ENCODE measurements around the gene ERBIN.
"Not testable (repeated sequence)": the region's sequence is repeated elsewhere in the genome, so short reads cannot be mapped to it uniquely, and the experiment has no call there.

Gene ERBIN

GRCh38 chr5:65926276-65926783 lies at the start of gene ERBIN:
Gene ERBIN (plus strand): TSS chr5:65926575. CDS start chr5:65992719, 66,144 bp downstream.
- no peak for DNase-seq (ENCODE audit: low read depth)

- DNase-seq (ENCODE audit: low read depth) = no peak
Measured at GRCh38 chr5:65876970-65877369, 49.4 kb upstream of the ERBIN start.

- DNase-seq (ENCODE audit: low read depth) = peak; percentile 90
Measured at GRCh38 chr5:65879668-65880256, 46.6 kb upstream of the ERBIN start.

- no peak for DNase-seq (ENCODE audit: low read depth)
Measured at GRCh38 chr5:65880496-65881072, 45.8 kb upstream of the ERBIN start.

GRCh38 chr5:65882278-65882677 lies 44.1 kb upstream of the ERBIN start:
- no peak for DNase-seq (ENCODE audit: low read depth)

GRCh38 chr5:65883461-65883860 lies 42.9 kb upstream of the ERBIN start:
- no peak for DNase-seq (ENCODE audit: low read depth)

- no peak for DNase-seq (ENCODE audit: low read depth)
Measured at GRCh38 chr5:65886387-65886786, 40.0 kb upstream of the ERBIN start.

GRCh38 chr5:65892024-65892423 lies 34.4 kb upstream of the ERBIN start:
- not testable (repeated sequence) for DNase-seq (ENCODE audit: low read depth)

GRCh38 chr5:65892801-65893200 lies 33.6 kb upstream of the ERBIN start:
- no peak for DNase-seq (ENCODE audit: low read depth)

GRCh38 chr5:65893749-65894430 lies 32.5 kb upstream of the ERBIN start:
- DNase-seq (ENCODE audit: low read depth) = no peak

GRCh38 chr5:65895891-65896290 lies 30.5 kb upstream of the ERBIN start:
- DNase-seq (ENCODE audit: low read depth) = no peak

- DNase-seq (ENCODE audit: low read depth) = no peak
Measured at GRCh38 chr5:65900746-65901145, 25.6 kb upstream of the ERBIN start.

GRCh38 chr5:65902104-65902503 lies 24.3 kb upstream of the ERBIN start:
- no peak for DNase-seq (ENCODE audit: low read depth)

GRCh38 chr5:65903581-65903980 lies 22.8 kb upstream of the ERBIN start:
- DNase-seq (ENCODE audit: low read depth) = no peak

- DNase-seq (ENCODE audit: low read depth) = no peak
Measured at GRCh38 chr5:65906256-65906655, 20.1 kb upstream of the ERBIN start.

GRCh38 chr5:65907135-65907534 lies 19.2 kb upstream of the ERBIN start:
- no peak for DNase-seq (ENCODE audit: low read depth)

- DNase-seq (ENCODE audit: low read depth) = no peak
Measured at GRCh38 chr5:65910711-65911110, 15.7 kb upstream of the ERBIN start.

- DNase-seq (ENCODE audit: low read depth) = no peak
Measured at GRCh38 chr5:65912311-65912710, 14.1 kb upstream of the ERBIN start.

- DNase-seq (ENCODE audit: low read depth) = no peak
Measured at GRCh38 chr5:65913519-65913918, 12.9 kb upstream of the ERBIN start.

GRCh38 chr5:65914641-65915196 lies 11.7 kb upstream of the ERBIN start:
- DNase-seq (ENCODE audit: low read depth) = no peak

GRCh38 chr5:65915661-65916060 lies 10.7 kb upstream of the ERBIN start:
- not testable (repeated sequence) for DNase-seq (ENCODE audit: low read depth)

GRCh38 chr5:65916066-65916465 lies 10.3 kb upstream of the ERBIN start:
- DNase-seq (ENCODE audit: low read depth) = no peak

- no peak for DNase-seq (ENCODE audit: low read depth)
Measured at GRCh38 chr5:65916636-65917035, 9.7 kb upstream of the ERBIN start.
